ENCODE data around the gene UQCC3.

Gene UQCC3

DNA sequence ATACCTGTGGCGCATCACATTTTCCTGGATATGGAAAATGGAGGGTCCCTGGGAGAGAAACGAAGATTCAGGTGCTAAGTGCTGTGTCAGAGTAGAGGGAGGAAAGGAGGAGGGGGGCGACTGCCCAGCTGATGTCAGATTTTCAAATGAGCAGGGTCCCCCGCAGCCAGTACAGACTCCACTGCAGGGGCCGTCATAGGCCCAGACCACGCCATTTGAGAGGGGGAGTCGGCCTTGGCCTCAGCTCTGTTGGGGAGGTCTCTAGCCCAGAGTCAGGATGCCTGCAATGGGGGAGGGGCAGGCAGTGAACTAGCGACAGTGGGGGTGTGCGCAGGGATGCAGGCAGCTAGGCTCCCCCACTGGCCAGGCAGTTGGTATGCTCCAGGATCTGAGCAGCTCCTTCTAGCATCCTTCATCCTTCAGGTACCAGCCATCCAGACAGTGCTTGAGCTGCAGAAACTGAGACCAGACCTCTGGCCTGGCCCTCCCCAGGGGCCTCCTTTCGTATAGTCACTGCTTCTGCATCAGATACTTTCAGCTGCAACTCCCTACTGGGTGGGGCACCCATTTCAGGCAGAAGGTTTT lies 35.9 kb downstream of the UQCC3 start, which contains the start of the genes BSCL2 and GNG3:
BSCL2 (minus strand) TSS at position 148 of the 585 bp plus-strand sequence. CDS start 229 bp downstream, outside the sequence.
GNG3 (plus strand) TSS at position 400 of the 585 bp plus-strand sequence. CDS start 620 bp downstream, outside the sequence.
- TF ChIP-seq, protein P1, sequence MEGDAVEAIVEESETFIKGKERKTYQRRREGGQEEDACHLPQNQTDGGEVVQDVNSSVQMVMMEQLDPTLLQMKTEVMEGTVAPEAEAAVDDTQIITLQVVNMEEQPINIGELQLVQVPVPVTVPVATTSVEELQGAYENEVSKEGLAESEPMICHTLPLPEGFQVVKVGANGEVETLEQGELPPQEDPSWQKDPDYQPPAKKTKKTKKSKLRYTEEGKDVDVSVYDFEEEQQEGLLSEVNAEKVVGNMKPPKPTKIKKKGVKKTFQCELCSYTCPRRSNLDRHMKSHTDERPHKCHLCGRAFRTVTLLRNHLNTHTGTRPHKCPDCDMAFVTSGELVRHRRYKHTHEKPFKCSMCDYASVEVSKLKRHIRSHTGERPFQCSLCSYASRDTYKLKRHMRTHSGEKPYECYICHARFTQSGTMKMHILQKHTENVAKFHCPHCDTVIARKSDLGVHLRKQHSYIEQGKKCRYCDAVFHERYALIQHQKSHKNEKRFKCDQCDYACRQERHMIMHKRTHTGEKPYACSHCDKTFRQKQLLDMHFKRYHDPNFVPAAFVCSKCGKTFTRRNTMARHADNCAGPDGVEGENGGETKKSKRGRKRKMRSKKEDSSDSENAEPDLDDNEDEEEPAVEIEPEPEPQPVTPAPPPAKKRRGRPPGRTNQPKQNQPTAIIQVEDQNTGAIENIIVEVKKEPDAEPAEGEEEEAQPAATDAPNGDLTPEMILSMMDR (IDR thresholded peaks at IDR 0.05), result no peak
- Histone ChIP-seq H3K9me3 (no peaks in the 10 kb centered on the region), H3K4me3 (peak within 1 kb of the TSS; percentile 61 to 71), H3K27ac (peak within 1 kb of the TSS; percentile 68 to 96), H3K27me3 (no peaks in the 10 kb centered on the region), H3K36me3 (peaks cover 14 to 20% (median 19%) of the 10 kb centered on the region in 3 donors), H3K4me1 (peaks cover 0 to 40% (median 35%) of the 10 kb centered on the region in 4 donors)
- intact Hi-C loops (cut with DNase I; ENCODE audit: low total_unique reads), result loop anchor here (10.0 kb wide), 1 partner anchor 93 kb away; the partner anchor contains the start of genes EML3 and ROM1
- DNase-seq, result peak in 1 of 2 donors; percentile 64

DNA sequence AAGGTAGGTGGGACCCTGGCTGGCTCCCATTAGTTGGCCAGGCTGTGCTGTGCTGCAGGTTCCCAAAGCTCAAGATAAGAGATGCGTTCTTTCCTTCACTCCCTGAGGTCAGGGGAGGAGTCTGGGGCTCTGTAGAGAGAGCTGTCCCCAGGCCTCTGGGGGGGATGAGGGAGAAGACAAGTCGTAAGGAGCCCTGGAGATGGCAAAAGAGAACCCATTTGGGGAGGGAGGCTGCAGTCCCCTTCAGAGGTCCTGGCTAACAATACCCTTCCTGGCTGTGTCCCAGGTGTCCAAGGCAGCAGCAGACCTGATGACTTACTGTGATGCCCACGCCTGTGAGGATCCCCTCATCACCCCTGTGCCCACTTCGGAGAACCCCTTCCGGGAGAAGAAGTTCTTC lies 36.9 kb downstream of the UQCC3 start:
- Histone ChIP-seq H3K4me3 (peak overlapping the region; percentile 58 to 64), H3K36me3 (peaks cover 16 to 29% (median 28%) of the 10 kb centered on the region in 3 donors), H3K9me3 (no peaks in the 10 kb centered on the region), H3K4me1 (peaks cover 0 to 40% (median 35%) of the 10 kb centered on the region in 4 donors), H3K27me3 (no peaks in the 10 kb centered on the region), H3K27ac (peak overlapping the region in 1 of 2 donors; percentile 96)
- DNase-seq, result peak in 1 of 2 donors; percentile 61
- TF ChIP-seq, protein P1 (IDR thresholded peaks at IDR 0.05), result no peak
- intact Hi-C loops (cut with DNase I; ENCODE audit: low total_unique reads), result loop anchor here (10.0 kb wide), 1 partner anchor 94 kb away; the partner anchor contains the start of genes EML3 and ROM1

DNA sequence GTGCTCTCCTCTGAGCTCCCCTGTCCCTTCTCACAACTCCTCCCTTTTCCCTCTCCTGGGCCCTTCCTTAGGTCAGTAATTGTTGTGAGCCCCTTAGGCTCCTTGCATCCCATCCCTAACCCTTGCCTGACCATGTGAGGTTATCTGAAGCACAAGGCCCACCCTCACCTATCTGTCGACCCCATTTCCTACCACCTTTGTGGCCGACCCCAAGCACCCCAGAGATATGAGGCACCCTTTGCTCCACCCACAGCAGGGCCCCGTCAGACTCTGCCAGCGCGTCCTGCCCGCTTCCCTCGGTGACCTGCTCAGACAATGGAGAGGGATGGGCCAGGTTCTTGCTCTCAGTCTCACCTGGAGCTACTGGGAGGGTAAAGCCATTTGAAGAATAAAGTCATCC lies 37.3 kb downstream of the UQCC3 start:
- intact Hi-C loops (cut with DNase I; ENCODE audit: low total_unique reads), result loop anchor here (10.0 kb wide), 1 partner anchor 94 kb away; the partner anchor contains the start of genes EML3 and ROM1
- Histone ChIP-seq H3K27me3 (no peaks in the 10 kb centered on the region), H3K4me1 (peaks cover 0 to 40% (median 35%) of the 10 kb centered on the region in 4 donors), H3K9me3 (no peaks in the 10 kb centered on the region), H3K36me3 (peaks cover 20 to 33% (median 31%) of the 10 kb centered on the region in 3 donors), H3K4me3 (peak overlapping the region; percentile 58 to 64), H3K27ac (peak overlapping the region; percentile 91 to 96)
- TF ChIP-seq, protein P1 (IDR thresholded peaks at IDR 0.05), result no peak
- peak in 1 of 2 donors; percentile 72 for DNase-seq

DNA sequence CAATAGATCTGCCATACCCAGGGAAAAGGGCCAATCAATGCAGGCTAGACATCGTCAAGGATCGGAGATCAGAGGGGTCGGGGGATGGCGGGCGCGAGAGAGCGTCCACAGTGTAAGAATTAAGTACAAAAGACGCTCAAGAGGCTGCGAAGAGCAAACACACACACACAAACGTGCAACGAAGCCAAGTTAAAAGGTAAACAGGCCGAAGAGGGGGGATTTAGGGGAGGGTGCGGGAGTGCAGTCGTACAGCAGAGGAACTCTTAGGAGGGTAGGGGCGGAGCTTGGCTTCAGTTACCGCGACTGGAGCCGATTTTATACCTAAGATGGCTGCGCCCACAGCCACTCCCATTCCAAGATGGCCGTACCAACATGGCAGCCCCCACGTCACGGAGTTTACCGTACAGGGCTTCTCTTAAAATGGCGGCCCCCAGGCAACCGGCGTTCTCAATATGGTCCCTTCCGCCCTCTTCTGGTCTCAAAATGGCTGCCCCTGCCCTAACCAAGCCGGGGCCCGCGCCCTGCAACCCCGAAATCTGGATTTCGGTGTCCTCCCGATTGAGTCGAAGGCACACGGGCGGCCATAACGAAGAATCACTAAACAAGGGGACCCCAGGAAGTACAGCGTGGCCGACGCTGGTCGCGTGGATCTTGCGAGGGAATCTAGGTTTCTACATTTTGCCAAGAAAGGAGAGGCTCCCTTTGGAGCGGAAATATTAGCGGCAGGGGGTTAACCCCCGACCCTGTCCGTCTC lies 38.0 kb downstream of the UQCC3 start:
- Histone ChIP-seq H3K4me1 (peaks cover 0 to 40% (median 35%) of the 10 kb centered on the region in 4 donors), H3K27me3 (no peaks in the 10 kb centered on the region), H3K36me3 (peaks cover 26 to 39% (median 37%) of the 10 kb centered on the region in 3 donors), H3K27ac (peak overlapping the region; percentile 91 to 96), H3K4me3 (peak overlapping the region; percentile 58 to 64), H3K9me3 (no peaks in the 10 kb centered on the region)
- intact Hi-C loops (cut with DNase I; ENCODE audit: low total_unique reads), result loop anchor here (10.0 kb wide), 1 partner anchor 95 kb away; the partner anchor contains the start of genes EML3 and ROM1
- DNase-seq, result peak; percentile 99
- TF ChIP-seq, protein P1 (IDR thresholded peaks at IDR 0.05), result peak in 1 of 2 experiments; percentile 13

DNA sequence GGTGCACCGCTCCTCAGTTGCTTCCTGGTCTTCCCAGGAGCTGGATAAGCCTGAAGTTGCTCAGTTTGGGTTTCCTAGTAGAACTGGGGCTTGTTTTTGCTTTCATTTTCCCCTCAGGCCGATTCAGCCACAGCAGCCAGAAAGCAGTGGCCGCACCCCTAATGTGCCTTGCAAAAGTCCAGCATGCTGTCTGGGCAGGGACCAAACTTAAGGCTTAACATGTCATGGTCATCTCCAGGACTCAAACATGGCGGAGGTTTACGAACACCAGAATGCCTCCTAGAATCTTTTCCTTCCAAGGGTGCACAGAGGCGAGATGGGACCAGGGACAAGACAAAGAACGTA lies 38.5 kb downstream of the UQCC3 start:
- no peaks in the 10 kb centered on the region for H3K27me3 ChIP-seq
- intact Hi-C loops (cut with DNase I; ENCODE audit: low total_unique reads), result no loop called here
- H3K9me3 ChIP-seq, result no peaks in the 10 kb centered on the region
- peaks cover 32 to 44% (median 43%) of the 10 kb centered on the region in 3 donors for H3K36me3 ChIP-seq
- H3K4me1 ChIP-seq, result peaks cover 0 to 40% (median 35%) of the 10 kb centered on the region in 4 donors
- peak overlapping the region; percentile 91 to 96 for H3K27ac ChIP-seq
- H3K4me3 ChIP-seq, result peak overlapping the region; percentile 58 to 64
- TF ChIP-seq, protein P1 (IDR thresholded peaks at IDR 0.05), result no peak
- DNase-seq, result peak in 1 of 2 donors; percentile 64

Data from tibial artery (tissue), 4 donors.